Astrocyte (in vitro differentiated cells and primary cell): ENCODE data around the gene GFER.

Source experiments
- EZH2 ChIP-seq: IDR thresholded peaks from 2 replicates; pipeline ENCODE4 v1.6.1; 2012; ENCODE audit warnings: mild to moderate bottlenecking, low read length, inconsistent platforms; ENCODE audit not compliant: insufficient read depth
- TF ChIP-seq, protein P1 (sequence below): IDR thresholded peaks from 2 replicates; pipeline ENCODE4 v1.5.1; 2011; ENCODE audit warnings: low read depth, mild to moderate bottlenecking, inconsistent platforms, low read length, moderate library complexity; ENCODE audit not compliant: insufficient read depth

DNA sequence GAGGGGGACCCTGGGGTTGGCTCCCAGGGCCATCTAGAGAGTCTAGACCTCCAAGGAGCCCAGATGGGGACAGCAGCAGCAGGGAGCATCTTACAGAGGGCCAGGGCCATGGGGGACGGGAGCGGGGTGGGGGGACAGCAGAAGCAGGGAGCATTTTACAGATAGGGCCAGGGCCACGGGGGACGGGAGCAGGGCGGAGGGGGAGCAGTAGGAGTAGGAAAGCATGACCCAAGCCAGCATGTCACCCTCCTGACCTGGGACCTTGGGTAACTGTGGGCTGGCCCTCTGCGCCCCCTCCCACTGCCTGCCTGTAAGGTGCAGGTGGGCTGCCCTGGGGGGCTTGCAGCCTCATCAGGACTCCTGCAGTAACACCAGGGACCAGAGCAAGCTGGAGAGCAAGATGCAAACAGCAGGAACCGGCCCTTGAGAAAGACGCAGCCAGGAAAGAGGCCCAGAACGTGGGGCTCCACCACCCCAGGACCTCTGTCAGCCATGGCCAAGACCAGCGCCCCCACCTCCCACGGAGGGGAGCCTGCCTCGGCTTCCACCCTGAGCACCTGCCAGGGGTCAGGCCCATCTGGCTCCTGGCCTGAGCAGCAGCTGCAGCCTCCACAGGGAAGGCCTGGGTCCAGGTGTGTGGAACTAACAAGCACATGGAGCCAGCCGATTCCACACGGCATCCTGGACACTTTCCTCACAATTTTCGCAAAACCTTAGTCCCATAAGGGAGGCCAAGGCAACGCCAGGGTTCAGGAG lies 23.3 kb downstream of the GFER start:
- TF ChIP-seq, protein P1, sequence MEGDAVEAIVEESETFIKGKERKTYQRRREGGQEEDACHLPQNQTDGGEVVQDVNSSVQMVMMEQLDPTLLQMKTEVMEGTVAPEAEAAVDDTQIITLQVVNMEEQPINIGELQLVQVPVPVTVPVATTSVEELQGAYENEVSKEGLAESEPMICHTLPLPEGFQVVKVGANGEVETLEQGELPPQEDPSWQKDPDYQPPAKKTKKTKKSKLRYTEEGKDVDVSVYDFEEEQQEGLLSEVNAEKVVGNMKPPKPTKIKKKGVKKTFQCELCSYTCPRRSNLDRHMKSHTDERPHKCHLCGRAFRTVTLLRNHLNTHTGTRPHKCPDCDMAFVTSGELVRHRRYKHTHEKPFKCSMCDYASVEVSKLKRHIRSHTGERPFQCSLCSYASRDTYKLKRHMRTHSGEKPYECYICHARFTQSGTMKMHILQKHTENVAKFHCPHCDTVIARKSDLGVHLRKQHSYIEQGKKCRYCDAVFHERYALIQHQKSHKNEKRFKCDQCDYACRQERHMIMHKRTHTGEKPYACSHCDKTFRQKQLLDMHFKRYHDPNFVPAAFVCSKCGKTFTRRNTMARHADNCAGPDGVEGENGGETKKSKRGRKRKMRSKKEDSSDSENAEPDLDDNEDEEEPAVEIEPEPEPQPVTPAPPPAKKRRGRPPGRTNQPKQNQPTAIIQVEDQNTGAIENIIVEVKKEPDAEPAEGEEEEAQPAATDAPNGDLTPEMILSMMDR, result no peak
- no peak for TF ChIP-seq EZH2
